ENCODE results near the gene CDCA7L.

The CDCA7L gene

GRCh38 chr7:21923658-21924057, 22.0 kb downstream of the CDCA7L start:
- H3K36me3 ChIP-seq (ENCODE audit: control insufficient read depth in 2 of 2, insufficient read depth in 1 of 2, low read length in 2 of 2), result no peaks in the 10 kb centered on the region
- no peak overlapping the region for H3K4me3 ChIP-seq (ENCODE audit: low read depth, low read length)
- H3K4me1 ChIP-seq (ENCODE audit: control insufficient read depth, insufficient read depth, low read length), result peaks cover 21% of the 10 kb centered on the region
- ChIA-PET CTCF (interaction anchor here (0.7 to 1.3 kb wide), 4 partner anchors 19 to 669 kb away, joined by 3 to 4 read pairs (median 4); no protein-coding TSS in a partner anchor), POLR2A (interaction anchor here (1.4 kb wide), 2 partner anchors 18 to 22 kb away, joined by 5 to 7 read pairs; partner anchors contain the start of gene CDCA7L)
- no peaks in the 10 kb centered on the region for H3K9me3 ChIP-seq (ENCODE audit: control insufficient read depth, insufficient read depth, low read depth, low read length)
- H3K27ac ChIP-seq (ENCODE audit: extremely low read depth, low read depth, low read length), result no peak overlapping the region
- TF ChIP-seq ZNF214 (tag by site-specific recombination; IDR thresholded peaks at IDR 0.05; ENCODE audit: borderline replicate concordance) (no peak), YY2 (tag by site-specific recombination; IDR thresholded peaks at IDR 0.05) (no peak), ZNF596 (tag by site-specific recombination; IDR thresholded peaks at IDR 0.05) (0 out of 2 replicates have a peak, but pooled peaks have one; percentile 23), ZNF274 (IDR thresholded peaks at IDR 0.05; ENCODE audit: low read length) (no peak), ZNF274 (tag by site-specific recombination; IDR thresholded peaks at IDR 0.05; ENCODE audit: borderline replicate concordance) (no peak), HOXD13 (CRISPR knock-in tag; IDR thresholded peaks at IDR 0.05; ENCODE audit: borderline replicate concordance) (peak; percentile 77; the same call in 1 of the 2 replicates), ZNF394 (tag by site-specific recombination; IDR thresholded peaks at IDR 0.05; ENCODE audit: borderline replicate concordance) (0 out of 2 replicates have a peak, but pooled peaks have one; percentile 17), ZNF280C (tag by site-specific recombination; IDR thresholded peaks at IDR 0.05) (no peak), ZNF175 (tag by site-specific recombination; IDR thresholded peaks at IDR 0.05) (no peak), OSR2 (tag by site-specific recombination; IDR thresholded peaks at IDR 0.05) (peak; percentile 78), ZNF449 (tag by site-specific recombination; IDR thresholded peaks at IDR 0.05) (no peak), ZBTB11 (tag by site-specific recombination; conservative IDR thresholded peaks at IDR 0.05; ENCODE audit: low read depth) (no peak), ZNF544 (tag by site-specific recombination; IDR thresholded peaks at IDR 0.05) (no peak), KLF8 (tag by site-specific recombination; IDR thresholded peaks at IDR 0.05) (no peak), MEIS1 (CRISPR knock-in tag; IDR thresholded peaks at IDR 0.05; ENCODE audit: borderline replicate concordance) (no peak), ZNF830 (tag by site-specific recombination; IDR thresholded peaks at IDR 0.05; ENCODE audit: low read depth) (no peak), KLF1 (tag by site-specific recombination; IDR thresholded peaks at IDR 0.05) (no peak), ZNF518A (tag by site-specific recombination; conservative IDR thresholded peaks at IDR 0.05; ENCODE audit: low read depth) (no peak), ZNF529 (tag by site-specific recombination; IDR thresholded peaks at IDR 0.05; ENCODE audit: insufficient replicate concordance) (no peak), ZBTB8A (tag by site-specific recombination; IDR thresholded peaks at IDR 0.05) (peak; percentile 41), ZNF280D (tag by site-specific recombination; IDR thresholded peaks at IDR 0.05) (no peak), ZNF302 (tag by site-specific recombination; IDR thresholded peaks at IDR 0.05; ENCODE audit: low read depth) (no peak), FEZF1 (tag by site-specific recombination; IDR thresholded peaks at IDR 0.05) (peak; percentile 89)
